HG02981 (cell line): ENCODE data around the gene BTBD19.
A peak's percentile ranks its signal among the peaks of the same experiment; 100 is the strongest.
"Not testable (repeated sequence)": the region's sequence is repeated elsewhere in the genome, so short reads cannot be mapped to it uniquely, and the experiment has no call there.

Source experiments
- ATAC-seq: cut with Tn5 transposase; IDR thresholded peaks from one replicate; pipeline ENCODE4 v1.9.1; 2021; ENCODE audit warnings: mild to moderate bottlenecking, moderate library complexity; ENCODE audit not compliant: unreplicated experiment

Gene BTBD19

GRCh38 chr1:44808938-44809917 lies 905 bp downstream of the BTBD19 start:
- peak; percentile 39 for ATAC-seq

- ATAC-seq, result no peak
Measured at GRCh38 chr1:44810101-44810761, 1.9 kb downstream of the BTBD19 start.

- ATAC-seq, result not testable (repeated sequence)
Measured at GRCh38 chr1:44810762-44811105, 2.4 kb downstream of the BTBD19 start.

- no peak for ATAC-seq
Measured at GRCh38 chr1:44811234-44811633, 2.9 kb downstream of the BTBD19 start.

GRCh38 chr1:44812822-44813543 lies 4.7 kb downstream of the BTBD19 start:
- ATAC-seq, result no peak

- not testable (repeated sequence) for ATAC-seq
Measured at GRCh38 chr1:44815926-44816325, 7.6 kb downstream of the BTBD19 start.

- no peak for ATAC-seq
Measured at GRCh38 chr1:44817307-44817706, 9.0 kb downstream of the BTBD19 start.

GRCh38 chr1:44817771-44818495 lies 9.6 kb downstream of the BTBD19 start:
- ATAC-seq, result no peak

GRCh38 chr1:44819196-44819607 lies 10.9 kb downstream of the BTBD19 start:
- ATAC-seq, result no peak

GRCh38 chr1:44819608-44820327 lies 11.4 kb downstream of the BTBD19 start:
- peak; percentile 81 for ATAC-seq

- ATAC-seq, result no peak
Measured at GRCh38 chr1:44820328-44821239, 12.3 kb downstream of the BTBD19 start.

- no peak for ATAC-seq
Measured at GRCh38 chr1:44821240-44821715, 13.0 kb downstream of the BTBD19 start.

- ATAC-seq, result no peak
Measured at GRCh38 chr1:44822131-44822701, 13.9 kb downstream of the BTBD19 start.

GRCh38 chr1:44822981-44823451 lies 14.7 kb downstream of the BTBD19 start:
- no peak for ATAC-seq

- not testable (repeated sequence) for ATAC-seq
Measured at GRCh38 chr1:44824392-44824791, 16.1 kb downstream of the BTBD19 start.

GRCh38 chr1:44826375-44827196 lies 18.3 kb downstream of the BTBD19 start:
- no peak for ATAC-seq

- ATAC-seq, result no peak
Measured at GRCh38 chr1:44827197-44828002, 19.1 kb downstream of the BTBD19 start.
